ENCODE data around the gene EFEMP1. TPM values are rescaled to one million over a fixed set of nuclear protein-coding genes. Genes with fewer than 3 reads are reported as not detected.

Gene EFEMP1
- total and polyA plus RNA-seq, 2 of the 13 experiments (the other 11 are each of a cell fraction or from before 2014, with no cell fraction given), result not detected

DNA sequence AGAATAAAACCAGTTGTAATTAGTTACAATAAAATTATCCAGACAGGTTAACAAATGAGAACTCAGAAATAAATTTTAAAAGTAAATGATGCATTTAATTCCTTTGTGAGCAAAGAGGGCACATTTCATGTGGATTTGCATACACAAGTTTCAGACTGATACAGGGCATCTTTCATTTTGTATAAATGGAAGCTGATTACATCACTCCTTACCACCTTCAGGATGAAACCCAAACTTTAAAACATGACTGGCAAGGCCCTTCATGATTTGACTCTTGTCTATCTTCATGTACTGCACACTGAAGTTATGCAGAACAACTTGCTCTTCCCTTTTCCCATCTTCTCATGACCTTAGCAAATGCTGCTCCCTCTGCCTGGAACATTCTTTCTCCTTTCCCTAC, 26.9 kb downstream of the EFEMP1 start (continued):
- TF ChIP-seq, protein P1, sequence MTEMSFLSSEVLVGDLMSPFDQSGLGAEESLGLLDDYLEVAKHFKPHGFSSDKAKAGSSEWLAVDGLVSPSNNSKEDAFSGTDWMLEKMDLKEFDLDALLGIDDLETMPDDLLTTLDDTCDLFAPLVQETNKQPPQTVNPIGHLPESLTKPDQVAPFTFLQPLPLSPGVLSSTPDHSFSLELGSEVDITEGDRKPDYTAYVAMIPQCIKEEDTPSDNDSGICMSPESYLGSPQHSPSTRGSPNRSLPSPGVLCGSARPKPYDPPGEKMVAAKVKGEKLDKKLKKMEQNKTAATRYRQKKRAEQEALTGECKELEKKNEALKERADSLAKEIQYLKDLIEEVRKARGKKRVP (CRISPR knock-in tag; IDR thresholded peaks at IDR 0.05), result no peak

DNA sequence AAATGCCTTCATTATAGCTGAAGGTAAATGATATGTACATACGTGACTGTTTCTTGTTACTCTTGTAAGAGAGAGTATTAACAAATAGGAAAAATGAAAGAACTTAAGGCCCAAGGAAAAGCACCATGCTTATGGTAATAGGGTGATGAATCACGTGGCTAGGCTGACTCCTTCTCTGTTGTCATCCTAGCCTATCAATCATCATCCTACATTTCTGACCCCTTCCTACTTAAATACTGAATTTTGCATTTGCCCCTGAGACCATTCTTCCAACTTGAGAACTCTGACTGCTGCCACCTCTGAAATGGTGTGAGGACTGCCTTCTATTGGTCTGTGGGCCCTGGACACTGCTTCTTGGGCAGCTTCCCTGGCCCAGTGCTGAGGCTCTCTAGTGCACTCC, 28.9 kb downstream of the EFEMP1 start:
- Histone ChIP-seq H3K4me2 (ENCODE audit: low read depth, low read length) (no peak overlapping the region), H2AFZ (ENCODE audit: low read length) (no peak overlapping the region), H3K27ac (ENCODE audit: extremely low read length, insufficient read depth, low read length) (no peak overlapping the region)
- no peak for TF ChIP-seq ZNF75D (CRISPR knock-in tag; IDR thresholded peaks at IDR 0.05; ENCODE audit: borderline replicate concordance)
- TF ChIP-seq FOXO1 (CRISPR knock-in tag; IDR thresholded peaks at IDR 0.05), result no peak
- TF ChIP-seq ZNF660 (CRISPR knock-in tag; IDR thresholded peaks at IDR 0.05; ENCODE audit: borderline replicate concordance, low read depth), result no peak
- TF ChIP-seq ARID2 (CRISPR knock-in tag; IDR thresholded peaks at IDR 0.05; ENCODE audit: borderline replicate concordance), result no peak
- TF ChIP-seq ZNF7 (CRISPR knock-in tag; IDR thresholded peaks at IDR 0.05), result no peak
- TF ChIP-seq PAWR (CRISPR knock-in tag; IDR thresholded peaks at IDR 0.05; ENCODE audit: borderline replicate concordance), result no peak
- TF ChIP-seq KDM4B (CRISPR knock-in tag; IDR thresholded peaks at IDR 0.05), result no peak
- TF ChIP-seq, protein P2, sequence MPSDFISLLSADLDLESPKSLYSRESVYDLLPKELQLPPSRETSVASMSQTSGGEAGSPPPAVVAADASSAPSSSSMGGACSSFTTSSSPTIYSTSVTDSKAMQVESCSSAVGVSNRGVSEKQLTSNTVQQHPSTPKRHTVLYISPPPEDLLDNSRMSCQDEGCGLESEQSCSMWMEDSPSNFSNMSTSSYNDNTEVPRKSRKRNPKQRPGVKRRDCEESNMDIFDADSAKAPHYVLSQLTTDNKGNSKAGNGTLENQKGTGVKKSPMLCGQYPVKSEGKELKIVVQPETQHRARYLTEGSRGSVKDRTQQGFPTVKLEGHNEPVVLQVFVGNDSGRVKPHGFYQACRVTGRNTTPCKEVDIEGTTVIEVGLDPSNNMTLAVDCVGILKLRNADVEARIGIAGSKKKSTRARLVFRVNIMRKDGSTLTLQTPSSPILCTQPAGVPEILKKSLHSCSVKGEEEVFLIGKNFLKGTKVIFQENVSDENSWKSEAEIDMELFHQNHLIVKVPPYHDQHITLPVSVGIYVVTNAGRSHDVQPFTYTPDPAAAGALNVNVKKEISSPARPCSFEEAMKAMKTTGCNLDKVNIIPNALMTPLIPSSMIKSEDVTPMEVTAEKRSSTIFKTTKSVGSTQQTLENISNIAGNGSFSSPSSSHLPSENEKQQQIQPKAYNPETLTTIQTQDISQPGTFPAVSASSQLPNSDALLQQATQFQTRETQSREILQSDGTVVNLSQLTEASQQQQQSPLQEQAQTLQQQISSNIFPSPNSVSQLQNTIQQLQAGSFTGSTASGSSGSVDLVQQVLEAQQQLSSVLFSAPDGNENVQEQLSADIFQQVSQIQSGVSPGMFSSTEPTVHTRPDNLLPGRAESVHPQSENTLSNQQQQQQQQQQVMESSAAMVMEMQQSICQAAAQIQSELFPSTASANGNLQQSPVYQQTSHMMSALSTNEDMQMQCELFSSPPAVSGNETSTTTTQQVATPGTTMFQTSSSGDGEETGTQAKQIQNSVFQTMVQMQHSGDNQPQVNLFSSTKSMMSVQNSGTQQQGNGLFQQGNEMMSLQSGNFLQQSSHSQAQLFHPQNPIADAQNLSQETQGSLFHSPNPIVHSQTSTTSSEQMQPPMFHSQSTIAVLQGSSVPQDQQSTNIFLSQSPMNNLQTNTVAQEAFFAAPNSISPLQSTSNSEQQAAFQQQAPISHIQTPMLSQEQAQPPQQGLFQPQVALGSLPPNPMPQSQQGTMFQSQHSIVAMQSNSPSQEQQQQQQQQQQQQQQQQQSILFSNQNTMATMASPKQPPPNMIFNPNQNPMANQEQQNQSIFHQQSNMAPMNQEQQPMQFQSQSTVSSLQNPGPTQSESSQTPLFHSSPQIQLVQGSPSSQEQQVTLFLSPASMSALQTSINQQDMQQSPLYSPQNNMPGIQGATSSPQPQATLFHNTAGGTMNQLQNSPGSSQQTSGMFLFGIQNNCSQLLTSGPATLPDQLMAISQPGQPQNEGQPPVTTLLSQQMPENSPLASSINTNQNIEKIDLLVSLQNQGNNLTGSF (CRISPR knock-in tag; IDR thresholded peaks at IDR 0.05), result no peak
- no peak for TF ChIP-seq ZNF552 (CRISPR knock-in tag; IDR thresholded peaks at IDR 0.05; ENCODE audit: borderline replicate concordance)
- TF ChIP-seq MLLT10 (CRISPR knock-in tag; IDR thresholded peaks at IDR 0.05), result no peak
- TF ChIP-seq, protein P3, sequence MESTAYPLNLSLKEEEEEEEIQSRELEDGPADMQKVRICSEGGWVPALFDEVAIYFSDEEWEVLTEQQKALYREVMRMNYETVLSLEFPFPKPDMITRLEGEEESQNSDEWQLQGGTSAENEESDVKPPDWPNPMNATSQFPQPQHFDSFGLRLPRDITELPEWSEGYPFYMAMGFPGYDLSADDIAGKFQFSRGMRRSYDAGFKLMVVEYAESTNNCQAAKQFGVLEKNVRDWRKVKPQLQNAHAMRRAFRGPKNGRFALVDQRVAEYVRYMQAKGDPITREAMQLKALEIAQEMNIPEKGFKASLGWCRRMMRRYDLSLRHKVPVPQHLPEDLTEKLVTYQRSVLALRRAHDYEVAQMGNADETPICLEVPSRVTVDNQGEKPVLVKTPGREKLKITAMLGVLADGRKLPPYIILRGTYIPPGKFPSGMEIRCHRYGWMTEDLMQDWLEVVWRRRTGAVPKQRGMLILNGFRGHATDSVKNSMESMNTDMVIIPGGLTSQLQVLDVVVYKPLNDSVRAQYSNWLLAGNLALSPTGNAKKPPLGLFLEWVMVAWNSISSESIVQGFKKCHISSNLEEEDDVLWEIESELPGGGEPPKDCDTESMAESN (CRISPR knock-in tag; conservative IDR thresholded peaks at IDR 0.05), result no peak
- no peak for TF ChIP-seq ZNF709 (CRISPR knock-in tag; IDR thresholded peaks at IDR 0.05)
- TF ChIP-seq TEAD3 (CRISPR knock-in tag; optimal IDR thresholded peaks at IDR 0.05; ENCODE audit: borderline replicate concordance), result no peak
- TF ChIP-seq RXRB (CRISPR knock-in tag; IDR thresholded peaks at IDR 0.05; ENCODE audit: borderline replicate concordance), result no peak

More for the DNA sequence above, 28.9 kb downstream of the EFEMP1 start:
- POLR2A ChIA-PET, result no interaction called here
- Histone ChIP-seq H3K36me3 (replicated peaks in 1 of 2; ENCODE audit: control insufficient read depth in 1 of 2, insufficient read depth in 2 of 2, low read length in 2 of 2) (no peaks in the 10 kb centered on the region), H3K9ac (ENCODE audit: insufficient read depth, low read depth, low read length) (no peak overlapping the region), H3K4me3 (replicated peaks in 1 of 3; ENCODE audit: insufficient read depth in 1 of 3, low read depth in 2 of 3, low read length in 3 of 3) (no peak overlapping the region), H3K27me3 (ENCODE audit: control insufficient read depth in 1 of 2, insufficient read depth in 2 of 2, low read length in 2 of 2) (no peaks in the 10 kb centered on the region), H3K79me2 (ENCODE audit: insufficient read depth, low read length) (no peaks in the 10 kb centered on the region), H4K20me1 (ENCODE audit: insufficient read depth, low read length) (no peaks in the 10 kb centered on the region), H3K9me3 (ENCODE audit: low read length) (no peaks in the 10 kb centered on the region), H3K4me1 (ENCODE audit: insufficient read depth, low read length) (no peaks in the 10 kb centered on the region)
- CTCF ChIA-PET (ENCODE audit: low intra/inter-chr PET ratio, low total read pairs), result no interaction called here
- FAIRE-seq (no peak), DNase-seq (ENCODE audit: low spot score) (no peak), ATAC-seq (no peak)
- intact Hi-C loops (cut with micrococcal nuclease; ENCODE audit: unreplicated experiment) (no loop called here), in situ Hi-C loops (cut with HindIII; ENCODE audit: extremely low pct_ligation_motif_present, low pct_unique_long_range_greater_than_20kb) (no loop called here)
- no TSS peak for BruUV-seq (replicated peaks)
- WGBS (ENCODE audit: low lambda C conversion rate), result 12% methylated on average over 2 of the region's 2 CpGs
